ENCODE results near the gene PIK3R2.

PIK3R2 gene

GRCh38 chr19:18150776-18151624 lies 2.0 kb upstream of the PIK3R2 start:
- no peak overlapping the region for H3K9ac ChIP-seq
- no peaks in the 10 kb centered on the region for H3K36me3 ChIP-seq (ENCODE audit: control insufficient read depth, insufficient read depth, low read length)
- peaks cover 3% of the 10 kb centered on the region for H3K79me2 ChIP-seq
- H3K27me3 ChIP-seq (ENCODE audit: control insufficient read depth, insufficient read depth, low read length) = no peaks in the 10 kb centered on the region
- no peak overlapping the region for H2AFZ ChIP-seq
- H3K4me3 ChIP-seq (ENCODE audit: low read depth, low read length) = no peak overlapping the region
- no peaks in the 10 kb centered on the region for H3K9me3 ChIP-seq (ENCODE audit: control insufficient read depth, low read length)
- no peak overlapping the region for H3K4me2 ChIP-seq (ENCODE audit: low read length)
- H3K4me1 ChIP-seq = peaks cover 14% of the 10 kb centered on the region
- TF ChIP-seq CTCF (IDR thresholded peaks at IDR 0.05) = no peak
- no peak overlapping the region for H3K27ac ChIP-seq

GRCh38 chr19:18152442-18152816 lies 534 bp upstream of the PIK3R2 start:
- Histone ChIP-seq H3K4me2 (ENCODE audit: low read length) (peak overlapping the region; percentile 100), H3K9me3 (ENCODE audit: control insufficient read depth, low read length) (no peaks in the 10 kb centered on the region), H3K27me3 (ENCODE audit: control insufficient read depth, insufficient read depth, low read length) (no peaks in the 10 kb centered on the region), H3K4me3 (ENCODE audit: low read depth, low read length) (peak overlapping the region; percentile 85), H3K79me2 (peaks cover 3% of the 10 kb centered on the region), H3K9ac (peak overlapping the region; percentile 70), H2AFZ (peak overlapping the region; percentile 96), H3K27ac (peak overlapping the region; percentile 98), H3K36me3 (ENCODE audit: control insufficient read depth, insufficient read depth, low read length) (no peaks in the 10 kb centered on the region), H3K4me1 (peaks cover 26% of the 10 kb centered on the region)
- TF ChIP-seq CTCF (IDR thresholded peaks at IDR 0.05) = peak; percentile 69

- Histone ChIP-seq H3K4me3 (ENCODE audit: low read depth, low read length) (peak overlapping the region; percentile 90), H3K4me1 (peaks cover 28% of the 10 kb centered on the region), H3K9ac (peak overlapping the region; percentile 85), H3K79me2 (peaks cover 3% of the 10 kb centered on the region), H2AFZ (peak overlapping the region; percentile 79), H3K36me3 (ENCODE audit: control insufficient read depth, insufficient read depth, low read length) (no peaks in the 10 kb centered on the region), H3K27ac (peak overlapping the region; percentile 98), H3K4me2 (ENCODE audit: low read length) (peak overlapping the region; percentile 96), H3K9me3 (ENCODE audit: control insufficient read depth, low read length) (no peaks in the 10 kb centered on the region), H3K27me3 (ENCODE audit: control insufficient read depth, insufficient read depth, low read length) (no peaks in the 10 kb centered on the region)
- TF ChIP-seq CTCF (IDR thresholded peaks at IDR 0.05) = no peak
Measured at GRCh38 chr19:18153556-18154134, 682 bp downstream of the PIK3R2 start.

GRCh38 chr19:18155095-18156087 lies 2.4 kb downstream of the PIK3R2 start:
- Histone ChIP-seq H2AFZ (no peak overlapping the region), H3K27ac (peak overlapping the region; percentile 86), H3K9ac (no peak overlapping the region), H3K9me3 (ENCODE audit: control insufficient read depth, low read length) (no peaks in the 10 kb centered on the region), H3K27me3 (ENCODE audit: control insufficient read depth, insufficient read depth, low read length) (no peaks in the 10 kb centered on the region), H3K79me2 (peaks cover 3% of the 10 kb centered on the region), H3K4me2 (ENCODE audit: low read length) (no peak overlapping the region), H3K4me1 (peaks cover 30% of the 10 kb centered on the region), H3K4me3 (ENCODE audit: low read depth, low read length) (no peak overlapping the region), H3K36me3 (ENCODE audit: control insufficient read depth, insufficient read depth, low read length) (no peaks in the 10 kb centered on the region)
- no peak for TF ChIP-seq CTCF (IDR thresholded peaks at IDR 0.05)

Measured in parathyroid adenoma (tissue), 2 donors.